ENCODE results near the gene MOSPD3.

Gene MOSPD3

DNA sequence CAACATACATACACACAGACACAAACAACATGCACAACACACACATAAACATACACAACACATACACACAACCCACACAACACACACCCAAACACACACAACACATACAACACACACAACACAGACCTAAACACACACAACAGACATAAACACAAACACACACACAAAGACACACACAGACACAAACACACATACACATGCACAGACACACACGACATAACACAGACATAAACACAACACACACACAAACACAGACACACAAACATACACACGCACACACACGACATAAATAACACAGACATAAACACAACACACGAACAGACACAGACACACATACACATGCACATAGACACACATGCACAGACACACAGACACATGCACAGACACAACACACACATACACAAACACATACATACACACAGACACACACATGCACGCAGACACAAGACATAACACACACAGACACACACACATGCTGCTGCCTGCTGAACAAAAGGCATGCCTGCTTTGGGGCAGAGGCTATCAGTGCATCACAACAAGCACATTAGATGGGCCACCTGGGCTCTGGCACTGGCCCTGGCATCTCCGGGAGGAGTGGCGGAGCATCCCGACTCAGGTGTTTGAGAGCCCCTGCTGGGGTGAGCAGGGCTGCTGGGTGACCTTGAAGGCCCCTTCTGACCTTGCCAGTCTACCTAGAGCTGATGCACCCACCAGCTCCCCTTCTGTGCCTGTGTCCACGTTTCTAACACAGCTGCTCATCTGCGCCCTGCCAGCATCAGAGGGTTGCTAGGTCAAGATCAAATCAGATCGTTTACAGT lies 31.7 kb upstream of the MOSPD3 start:
- peaks cover 9% of the 10 kb centered on the region; the same call in 1 of the 2 replicates for H3F3A ChIP-seq (ENCODE audit: insufficient read depth)
- H3K27me3 ChIP-seq (ENCODE audit: low read length) = no peaks in the 10 kb centered on the region
- H3K9ac ChIP-seq (ENCODE audit: low read length) = no peak overlapping the region
- H3K9me3 ChIP-seq (ENCODE audit: insufficient read depth, low read length) = no peaks in the 10 kb centered on the region
- no peaks in the 10 kb centered on the region for H3K9me2 ChIP-seq (replicated peaks; ENCODE audit: insufficient read depth, low read length)
- no peak overlapping the region for H2AFZ ChIP-seq (ENCODE audit: low read depth, low read length, severe bottlenecking)
- H3K79me2 ChIP-seq (ENCODE audit: insufficient read depth, low read length) = peaks cover 19% of the 10 kb centered on the region
- H4K20me1 ChIP-seq (ENCODE audit: low read depth, low read length) = no peaks in the 10 kb centered on the region
- H3K36me3 ChIP-seq (ENCODE audit: low read length) = no peaks in the 10 kb centered on the region
- H3K4me3 ChIP-seq (ENCODE audit: insufficient read depth, low read length, poor library complexity, severe bottlenecking) = no peak overlapping the region
- H3K4me2 ChIP-seq (ENCODE audit: low read depth, low read length, poor library complexity, severe bottlenecking) = no peak overlapping the region
- no peak for TF ChIP-seq EZH2phosphoT487 (conservative IDR thresholded peaks at IDR 0.05; ENCODE audit: low read length)
- TF ChIP-seq, protein P1, sequence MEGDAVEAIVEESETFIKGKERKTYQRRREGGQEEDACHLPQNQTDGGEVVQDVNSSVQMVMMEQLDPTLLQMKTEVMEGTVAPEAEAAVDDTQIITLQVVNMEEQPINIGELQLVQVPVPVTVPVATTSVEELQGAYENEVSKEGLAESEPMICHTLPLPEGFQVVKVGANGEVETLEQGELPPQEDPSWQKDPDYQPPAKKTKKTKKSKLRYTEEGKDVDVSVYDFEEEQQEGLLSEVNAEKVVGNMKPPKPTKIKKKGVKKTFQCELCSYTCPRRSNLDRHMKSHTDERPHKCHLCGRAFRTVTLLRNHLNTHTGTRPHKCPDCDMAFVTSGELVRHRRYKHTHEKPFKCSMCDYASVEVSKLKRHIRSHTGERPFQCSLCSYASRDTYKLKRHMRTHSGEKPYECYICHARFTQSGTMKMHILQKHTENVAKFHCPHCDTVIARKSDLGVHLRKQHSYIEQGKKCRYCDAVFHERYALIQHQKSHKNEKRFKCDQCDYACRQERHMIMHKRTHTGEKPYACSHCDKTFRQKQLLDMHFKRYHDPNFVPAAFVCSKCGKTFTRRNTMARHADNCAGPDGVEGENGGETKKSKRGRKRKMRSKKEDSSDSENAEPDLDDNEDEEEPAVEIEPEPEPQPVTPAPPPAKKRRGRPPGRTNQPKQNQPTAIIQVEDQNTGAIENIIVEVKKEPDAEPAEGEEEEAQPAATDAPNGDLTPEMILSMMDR (IDR thresholded peaks at IDR 0.05; ENCODE audit: insufficient read depth, low read length, poor library complexity, severe bottlenecking) = no peak
- no peak overlapping the region for H3K27ac ChIP-seq (ENCODE audit: low read depth, low read length)

DNA sequence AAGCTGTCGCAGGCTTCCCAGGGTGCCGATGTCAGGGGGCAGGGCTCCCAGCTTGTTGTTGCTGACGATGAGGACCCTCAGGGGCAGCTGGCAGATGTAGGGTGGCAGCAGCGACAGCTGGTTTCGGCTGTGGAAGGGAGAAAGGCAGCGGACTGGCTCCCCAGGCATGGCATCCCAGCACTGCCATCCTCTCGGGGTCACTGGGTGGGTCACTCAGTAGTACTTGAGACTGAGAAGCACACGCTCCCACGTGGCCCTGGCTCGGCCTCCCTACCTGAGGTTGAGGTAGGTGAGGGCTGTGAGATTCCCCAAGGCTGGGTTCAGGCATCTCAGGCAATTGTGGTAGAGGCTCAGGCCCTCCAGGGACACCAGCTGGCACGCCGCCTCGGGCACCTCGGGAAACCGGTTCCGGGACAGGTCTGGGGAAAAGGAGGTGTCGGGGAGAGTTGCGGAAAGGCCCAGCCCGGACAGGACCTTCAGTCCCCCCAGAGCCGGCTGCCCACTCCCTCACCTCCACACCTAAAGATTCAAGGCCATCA lies 30.2 kb upstream of the MOSPD3 start:
- H3K4me2 ChIP-seq (ENCODE audit: low read depth, low read length, poor library complexity, severe bottlenecking) = no peak overlapping the region
- H3K79me2 ChIP-seq (ENCODE audit: insufficient read depth, low read length) = peaks cover 19% of the 10 kb centered on the region

DNA sequence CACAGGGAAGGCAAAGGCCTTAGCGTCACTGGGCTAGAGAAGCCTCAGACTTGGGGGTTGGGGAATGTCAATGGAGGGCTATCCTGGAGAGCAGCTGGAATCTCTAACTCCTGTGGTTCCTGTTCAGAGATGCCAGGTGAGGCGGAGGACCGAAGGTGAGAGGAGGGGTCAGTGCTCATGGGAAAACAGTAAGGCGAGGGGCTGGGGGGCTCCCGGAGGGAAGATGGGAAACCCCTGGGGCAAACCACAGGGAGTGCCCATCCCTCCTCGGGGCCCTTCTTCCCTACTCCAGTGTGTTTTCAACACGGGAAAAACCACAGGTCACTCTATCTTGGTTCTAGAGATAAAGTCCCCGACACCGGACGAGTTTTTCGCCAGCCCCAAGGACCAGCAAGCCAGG lies 29.7 kb upstream of the MOSPD3 start:
- Histone ChIP-seq H3K4me2 (ENCODE audit: low read depth, low read length, poor library complexity, severe bottlenecking) (no peak overlapping the region), H3K79me2 (ENCODE audit: insufficient read depth, low read length) (peaks cover 19% of the 10 kb centered on the region), H3K9me2 (replicated peaks; ENCODE audit: insufficient read depth, low read length) (no peaks in the 10 kb centered on the region), H4K20me1 (ENCODE audit: low read depth, low read length) (no peaks in the 10 kb centered on the region), H3K27me3 (ENCODE audit: low read length) (no peaks in the 10 kb centered on the region), H3F3A (ENCODE audit: insufficient read depth) (peaks cover 9% of the 10 kb centered on the region; the same call in 1 of the 2 replicates), H3K9me3 (ENCODE audit: insufficient read depth, low read length) (no peaks in the 10 kb centered on the region), H3K9ac (ENCODE audit: low read length) (no peak overlapping the region), H3K4me3 (ENCODE audit: insufficient read depth, low read length, poor library complexity, severe bottlenecking) (no peak overlapping the region), H3K27ac (ENCODE audit: low read depth, low read length) (peak overlapping the region; percentile 80; the same call in 1 of the 2 replicates), H2AFZ (ENCODE audit: low read depth, low read length, severe bottlenecking) (no peak overlapping the region), H3K36me3 (ENCODE audit: low read length) (no peaks in the 10 kb centered on the region)
- TF ChIP-seq, protein P1 (IDR thresholded peaks at IDR 0.05; ENCODE audit: insufficient read depth, low read length, poor library complexity, severe bottlenecking) = no peak
- no peak for TF ChIP-seq EZH2phosphoT487 (conservative IDR thresholded peaks at IDR 0.05; ENCODE audit: low read length)

More for the DNA sequence above, 30.2 kb upstream of the MOSPD3 start:
- no peak for TF ChIP-seq EZH2phosphoT487 (conservative IDR thresholded peaks at IDR 0.05; ENCODE audit: low read length)
- TF ChIP-seq, protein P1 (IDR thresholded peaks at IDR 0.05; ENCODE audit: insufficient read depth, low read length, poor library complexity, severe bottlenecking) = no peak
- Histone ChIP-seq H3K9me2 (replicated peaks; ENCODE audit: insufficient read depth, low read length) (no peaks in the 10 kb centered on the region), H3K4me3 (ENCODE audit: insufficient read depth, low read length, poor library complexity, severe bottlenecking) (no peak overlapping the region), H3K9ac (ENCODE audit: low read length) (no peak overlapping the region), H3K27ac (ENCODE audit: low read depth, low read length) (no peak overlapping the region), H2AFZ (ENCODE audit: low read depth, low read length, severe bottlenecking) (no peak overlapping the region), H3F3A (ENCODE audit: insufficient read depth) (peaks cover 9% of the 10 kb centered on the region; the same call in 1 of the 2 replicates), H3K27me3 (ENCODE audit: low read length) (no peaks in the 10 kb centered on the region), H3K9me3 (ENCODE audit: insufficient read depth, low read length) (no peaks in the 10 kb centered on the region), H4K20me1 (ENCODE audit: low read depth, low read length) (no peaks in the 10 kb centered on the region), H3K36me3 (ENCODE audit: low read length) (no peaks in the 10 kb centered on the region)
